ENCODE results near the gene TNFRSF13B.

TNFRSF13B gene

GRCh38 chr17:16953841-16954240 lies 18.1 kb downstream of the TNFRSF13B start:
- DNase-seq, result no peak

GRCh38 chr17:16953347-16953746 lies 18.6 kb downstream of the TNFRSF13B start:
- no peak for DNase-seq

GRCh38 chr17:16952401-16952800 lies 19.5 kb downstream of the TNFRSF13B start:
- DNase-seq, result no peak

GRCh38 chr17:16950488-16950887 lies 21.4 kb downstream of the TNFRSF13B start:
- no peak for DNase-seq

- DNase-seq, result no peak
Measured at GRCh38 chr17:16948587-16949376, 23.1 kb downstream of the TNFRSF13B start.

- no peak for DNase-seq
Measured at GRCh38 chr17:16947470-16947869, 24.4 kb downstream of the TNFRSF13B start.

- no peak for DNase-seq
Measured at GRCh38 chr17:16945663-16946218, 26.2 kb downstream of the TNFRSF13B start.

- no peak for DNase-seq
Measured at GRCh38 chr17:16945136-16945482, 26.8 kb downstream of the TNFRSF13B start.

GRCh38 chr17:16944334-16945135 lies 27.4 kb downstream of the TNFRSF13B start:
- DNase-seq, result no peak

GRCh38 chr17:16943541-16944333 lies 28.2 kb downstream of the TNFRSF13B start:
- DNase-seq, result no peak

GRCh38 chr17:16943032-16943352 lies 28.9 kb downstream of the TNFRSF13B start:
- no peak for DNase-seq

GRCh38 chr17:16942141-16943031 lies 29.5 kb downstream of the TNFRSF13B start:
- no peak for DNase-seq

- DNase-seq, result no peak
Measured at GRCh38 chr17:16941072-16942036, 30.6 kb downstream of the TNFRSF13B start.

GRCh38 chr17:16940116-16940881 lies 31.6 kb downstream of the TNFRSF13B start:
- DNase-seq, result no peak

- DNase-seq, result no peak
Measured at GRCh38 chr17:16939606-16940115, 32.3 kb downstream of the TNFRSF13B start.

GRCh38 chr17:16939208-16939576 lies 32.7 kb downstream of the TNFRSF13B start:
- no peak for DNase-seq

- no peak for DNase-seq
Measured at GRCh38 chr17:16938496-16939207, 33.3 kb downstream of the TNFRSF13B start.

- DNase-seq, result no peak
Measured at GRCh38 chr17:16938031-16938430, 33.9 kb downstream of the TNFRSF13B start.

GRCh38 chr17:16937431-16937830 lies 34.5 kb downstream of the TNFRSF13B start:
- no peak for DNase-seq
